ENCODE data around the gene MYOG.

MYOG gene

GRCh38 chr1:203036135-203036534, 49.7 kb downstream of the MYOG start:
- TF ChIP-seq GATA2 (IDR thresholded peaks at IDR 0.05; ENCODE audit: low read depth, low read length) = no peak
- no peak for TF ChIP-seq GATA3 (IDR thresholded peaks at IDR 0.05; ENCODE audit: low read depth, low read length)

- no peak for TF ChIP-seq GATA2 (IDR thresholded peaks at IDR 0.05; ENCODE audit: low read depth, low read length)
- TF ChIP-seq GATA3 (IDR thresholded peaks at IDR 0.05; ENCODE audit: low read depth, low read length) = no peak
Measured at GRCh38 chr1:203035111-203036000, 50.5 kb downstream of the MYOG start.

- TF ChIP-seq GATA3 (IDR thresholded peaks at IDR 0.05; ENCODE audit: low read depth, low read length) = no peak
- TF ChIP-seq GATA2 (IDR thresholded peaks at IDR 0.05; ENCODE audit: low read depth, low read length) = no peak
Measured at GRCh38 chr1:203034422-203035110, 51.2 kb downstream of the MYOG start.

GRCh38 chr1:203033917-203034316, 51.9 kb downstream of the MYOG start:
- no peak for TF ChIP-seq GATA3 (IDR thresholded peaks at IDR 0.05; ENCODE audit: low read depth, low read length)

- TF ChIP-seq GATA2 (IDR thresholded peaks at IDR 0.05; ENCODE audit: low read depth, low read length) = no peak
- no peak for TF ChIP-seq GATA3 (IDR thresholded peaks at IDR 0.05; ENCODE audit: low read depth, low read length)
Measured at GRCh38 chr1:203033287-203033686, 52.5 kb downstream of the MYOG start.

Data from SH-SY5Y (cell line).